K562 (cell line): ENCODE results near the gene SRRT. TPM values are rescaled to one million over a fixed set of nuclear protein-coding genes. Genes with fewer than 3 reads are reported as not detected.

Source experiments
- BHLHE40 ChIP-seq: IDR thresholded peaks from 2 replicates; pipeline ENCODE4 v1.6.1; 2011; ENCODE audit warnings: low read length, improper control_type of control experiment
- CXXC5 ChIP-seq: fragments of 250-450 bp; sonication (Bioruptor Pico); IDR thresholded peaks from 2 replicates; pipeline ENCODE4 v1.8.0; 2022; ENCODE audit warnings: inconsistent platforms, mild to moderate bottlenecking, moderate library complexity
- EP400 ChIP-seq: fragments of 450-650 bp; IDR thresholded peaks from 2 replicates; pipeline ENCODE4 v1.6.1; 2017; ENCODE audit warnings: antibody characterized with exemption, mild to moderate bottlenecking, moderate library complexity
- MAX ChIP-seq: sonication (generic); formaldehyde crosslinking; IDR thresholded peaks from 2 replicates; pipeline ENCODE4 v1.9.0; 2022; ENCODE audit warnings: mild to moderate bottlenecking, missing genetic modification reagents
- MTA3 ChIP-seq: fragments of 450-650 bp; formaldehyde crosslinking; IDR thresholded peaks from 2 replicates; pipeline ENCODE4 v1.6.1; 2017; ENCODE audit warnings: mild to moderate bottlenecking, borderline replicate concordance
- NCOA1 ChIP-seq: fragments of 450-650 bp; IDR thresholded peaks from 2 replicates; pipeline ENCODE4 v1.6.1; 2016; ENCODE audit warnings: low read depth
- RB1 ChIP-seq: fragments of 450-650 bp; IDR thresholded peaks from 2 replicates; pipeline ENCODE4 v1.6.1; 2017; ENCODE audit warnings: low read depth, mild to moderate bottlenecking
- RREB1 ChIP-seq: fragments of 250-450 bp; sonication (Bioruptor Pico); IDR thresholded peaks from 2 replicates; pipeline ENCODE4 v1.4.0; 2020
- SNAPC5 ChIP-seq: fragments of 250-450 bp; sonication (Bioruptor Pico); IDR thresholded peaks from 2 replicates; pipeline ENCODE4 v1.8.0; 2021; ENCODE audit warnings: moderate library complexity, mild to moderate bottlenecking, inconsistent platforms
- SUPT5H ChIP-seq: fragments of 450-650 bp; IDR thresholded peaks from 2 replicates; pipeline ENCODE4 v1.6.1; 2016
- TARDBP ChIP-seq: fragments of 450-650 bp; IDR thresholded peaks from 2 replicates; pipeline ENCODE4 v1.6.1; 2016
- ZBTB2 ChIP-seq: fragments of 450-650 bp; IDR thresholded peaks from 2 replicates; pipeline ENCODE4 v1.6.1; 2016; ENCODE audit warnings: antibody characterized with exemption
- ZFP91 ChIP-seq: sonication (generic); formaldehyde crosslinking; IDR thresholded peaks from 2 replicates; pipeline ENCODE4 v1.8.0; 2022; ENCODE audit warnings: mild to moderate bottlenecking, missing genetic modification reagents
- ZNF174 ChIP-seq: fragments of 250-450 bp; sonication (Bioruptor Pico); IDR thresholded peaks from 2 replicates; pipeline ENCODE4 v1.4.0; 2020; ENCODE audit warnings: mild to moderate bottlenecking
- ZNF263 ChIP-seq: sonication (generic); formaldehyde crosslinking; IDR thresholded peaks from 2 replicates; pipeline ENCODE4 v1.8.0; 2022; ENCODE audit warnings: mild to moderate bottlenecking, missing genetic modification reagents, borderline replicate concordance
- ZNF431 ChIP-seq: sonication (generic); formaldehyde crosslinking; IDR thresholded peaks from 2 replicates; pipeline ENCODE4 v1.8.0; 2022; ENCODE audit warnings: mild to moderate bottlenecking, missing genetic modification reagents
- ZNF76 ChIP-seq: fragments of 250-450 bp; sonication (Bioruptor Pico); IDR thresholded peaks from 2 replicates; pipeline ENCODE4 v1.4.0; 2020; ENCODE audit warnings: mild to moderate bottlenecking, moderate library complexity, borderline replicate concordance
- ZNF780A ChIP-seq: fragments of 250-450 bp; sonication (Bioruptor Pico); IDR thresholded peaks from 2 replicates; pipeline ENCODE4 v1.5.0; 2021; ENCODE audit warnings: mild to moderate bottlenecking
- polyA plus RNA-seq, 8 experiments: library from polyadenylated mRNA; depleted of rRNA in 4 of 8; stranded (reverse) in 5 of 8; unstranded in 3 of 8; fragments of >200 nt; fragmentation: Nextera tagmentation in 2 of 8; fragmentation: Illumina TruSeq in 1 of 8; extraction: Ambion mirVana in 2 of 8; extraction: Trizol in 1 of 8; gene quantifications; 2 replicates each; pipeline versions ENCODE4 v1.2.1 to v1.2.3, GENCODE V29; 2011 to 2014; ENCODE audit warnings: inconsistent platforms in 1 of 8, missing spikeins in 1 of 8
- total RNA-seq, 7 experiments: library from RNA; depleted of rRNA in 6 of 7; stranded (reverse); fragments of >200 nt in 6 of 7; fragmentation: Illumina TruSeq in 2 of 7; extraction: Trizol in 2 of 7; gene quantifications; 2 replicates each; pipeline versions ENCODE4 v1.2.1 to v1.2.3, GENCODE V29; 2011 to 2021; ENCODE audit warnings: low replicate concordance in 1 of 7

SRRT gene
- total and polyA plus RNA-seq, 9 of the 15 experiments (the other 6 are each of a cell fraction or from before 2014, with no cell fraction given): 10.3 to 263 (median 84.4) TPM

GRCh38 chr7:100896732-100897608 is 22.1 kb downstream of the SRRT start (continued):
- TF ChIP-seq SUPT5H: no peak
- peak; percentile 72 for TF ChIP-seq EP400
- peak; percentile 40 for TF ChIP-seq CXXC5
- no peak for TF ChIP-seq ZNF76 (CRISPR knock-in tag)
- peak; percentile 73 for TF ChIP-seq ZBTB2
- TF ChIP-seq MTA3: peak; percentile 68; the same call in 1 of the 2 replicates
- TF ChIP-seq NCOA1: no peak
- TF ChIP-seq SNAPC5 (CRISPR knock-in tag): no peak
- TF ChIP-seq RREB1 (CRISPR knock-in tag): no peak
- TF ChIP-seq MAX (CRISPR knock-in tag): peak; percentile 83
- peak; percentile 27; the same call in 1 of the 2 replicates for TF ChIP-seq BHLHE40
- peak; percentile 64 for TF ChIP-seq TARDBP
- TF ChIP-seq ZNF780A: no peak
- 0 out of 2 replicates have a peak, but pooled peaks have one; percentile 29 for TF ChIP-seq ZNF263
- no peak for TF ChIP-seq ZNF174
- no peak for TF ChIP-seq ZFP91 (CRISPR knock-in tag)
- peak; percentile 16; the same call in 1 of the 2 replicates for TF ChIP-seq ZNF431 (CRISPR knock-in tag)
- TF ChIP-seq RB1: peak; percentile 78
